Kidney (tissue), 14 donors: Measurements from ENCODE around the gene NEMF. TPM values are rescaled to one million over a fixed set of nuclear protein-coding genes. Genes with fewer than 3 reads are reported as not detected.
A peak's percentile ranks its signal among the peaks of the same experiment; 100 is the strongest.
"Not testable (repeated sequence)": the region's sequence is repeated elsewhere in the genome, so short reads cannot be mapped to it uniquely, and the experiment has no call there.

ENCODE experiments used
- DNase-seq, 5 donors: peaks; one replicate each; pipeline ENCODE4 v3.0.0-alpha.2; 2013 to 2020
- FAIRE-seq: peaks from 2 replicates; lab custom pipeline; 2012; peaks lifted over from hg19 to GRCh38; lab: Jason Lieb, UNC
- H3K27ac ChIP-seq, 2 donors: one replicate each; pipeline ENCODE4 v1.7.0; 2013; ENCODE audit warnings: low read depth in 2 of 2, low read length in 2 of 2, inconsistent platforms in 1 of 2
- H3K27me3 ChIP-seq: one replicate; pipeline ENCODE4 v1.7.1; 2013; ENCODE audit warnings: low read length, inconsistent platforms; ENCODE audit not compliant: control insufficient read depth, insufficient read depth
- H3K36me3 ChIP-seq, 3 donors: one replicate each; pipeline versions ENCODE4 v1.7.0 to v1.7.1; 2013; ENCODE audit warnings: low read length in 3 of 3, control low read depth in 1 of 3, inconsistent platforms in 1 of 3; ENCODE audit not compliant: insufficient read depth in 3 of 3, control insufficient read depth in 2 of 3
- H3K4me1 ChIP-seq, 3 donors: one replicate each; pipeline versions ENCODE4 v1.7.0 to v1.7.1; 2013; ENCODE audit warnings: low read length in 3 of 3, inconsistent platforms in 1 of 3, low read depth in 1 of 3; ENCODE audit not compliant: control insufficient read depth in 2 of 3, insufficient read depth in 2 of 3
- H3K4me3 ChIP-seq, 3 donors: one replicate each; pipeline versions ENCODE4 v1.7.0 to v1.8.1; 2013; ENCODE audit warnings: low read length in 3 of 3, control low read depth in 1 of 3, inconsistent platforms in 1 of 3
- H3K9ac ChIP-seq, 3 donors: one replicate each; pipeline versions ENCODE4 v1.7.0 to v1.7.1; 2013; ENCODE audit warnings: low read length in 3 of 3, control low read depth in 1 of 3, inconsistent platforms in 1 of 3
- H3K9me3 ChIP-seq, 3 donors: one replicate each; pipeline versions ENCODE4 v1.7.0 to v1.7.1; 2013; ENCODE audit warnings: low read length in 3 of 3, control low read depth in 1 of 3, inconsistent platforms in 1 of 3; ENCODE audit not compliant: control insufficient read depth in 2 of 3, insufficient read depth in 1 of 3
- CTCF ChIP-seq: IDR thresholded peaks from 3 replicates; pipeline ENCODE4 v1.5.1; 2012; ENCODE audit warnings: mild to moderate bottlenecking, moderate library complexity, borderline replicate concordance; ENCODE audit not compliant: insufficient read depth; ENCODE audit errors: extremely low read depth
- intact Hi-C: fragments of 100-400 bp; cut with DNase I; formaldehyde crosslinking; loops from one replicate; pipeline ENCODE4 v1.11.1; 2022
- polyA plus RNA-seq: library from polyadenylated mRNA; stranded (reverse); fragments of 350-450 nt; fragmentation: Illumina TruSeq; extraction: RNeasy Lipid Tissue Mini Kit (QIAGEN cat#74804); gene quantifications from one replicate; pipeline ENCODE4 v1.2.3, GENCODE V29; 2014; ENCODE audit warnings: low read depth, low replicate concordance; ENCODE audit not compliant: insufficient read depth
- total RNA-seq: library from RNA; stranded (reverse); fragmentation: NEBNext Ultra II Directional; extraction: Animal tissue kit (Norgen Biotek cat#: 25700); gene quantifications from one replicate; pipeline ENCODE4 v1.2.1, GENCODE V29; 2021
- donor health status: control.
- donor health status: control.
- donor health status: control.
- donor health status: control.
- donor health status: control.
- donor health status: DM: yes; HTN: yes; CAD: no.
- donor health status: Normal renal cell carcinoma (clear cell type).

Gene NEMF
- total and polyA plus RNA-seq, 2 donors from 2014 or later = 26.1 to 79.9 TPM

- Histone ChIP-seq H3K27me3 (no peaks in the 10 kb centered on the region), H3K4me1 (peaks cover 3 to 20% (median 3%) of the 10 kb centered on the region in 3 donors), H3K36me3 (peaks cover 0 to 18% (median 3%) of the 10 kb centered on the region in 3 donors), H3K9me3 (no peaks in the 10 kb centered on the region), H3K27ac (peak overlapping the region; percentile 7 to 9), H3K4me3 (peak overlapping the region in 1 of 3 donors; percentile 28), H3K9ac (peak overlapping the region in 1 of 3 donors; percentile 13)
- no peak for TF ChIP-seq CTCF
- FAIRE-seq (no peak), DNase-seq (no peak)
- intact Hi-C loops = no loop called here
These were observed 45.4 kb upstream of the NEMF start for GRCh38 chr14:49897965-49898364.

GRCh38 chr14:49897414-49897813 is 44.8 kb upstream of the NEMF start:
- Histone ChIP-seq H3K9me3 (no peaks in the 10 kb centered on the region), H3K27me3 (no peaks in the 10 kb centered on the region), H3K36me3 (peaks cover 0 to 18% (median 3%) of the 10 kb centered on the region in 3 donors), H3K4me1 (peaks cover 3 to 20% (median 3%) of the 10 kb centered on the region in 3 donors), H3K9ac (peak overlapping the region in 1 of 3 donors; percentile 8), H3K27ac (no peak overlapping the region), H3K4me3 (peak overlapping the region in 1 of 3 donors; percentile 11)
- DNase-seq (no peak), FAIRE-seq (no peak)
- no peak for TF ChIP-seq CTCF
- intact Hi-C loops = no loop called here

GRCh38 chr14:49896966-49897365 is 44.4 kb upstream of the NEMF start:
- peak overlapping the region; percentile 39 to 59 for H3K27ac ChIP-seq
- H3K4me1 ChIP-seq = peaks cover 3 to 21% (median 4%) of the 10 kb centered on the region in 3 donors
- TF ChIP-seq CTCF = no peak
- peak overlapping the region in 2 of 3 donors; percentile 8 to 17 for H3K9ac ChIP-seq
- no peaks in the 10 kb centered on the region for H3K9me3 ChIP-seq
- no peak for FAIRE-seq
- H3K27me3 ChIP-seq = no peaks in the 10 kb centered on the region
- intact Hi-C loops = no loop called here
- peak overlapping the region; percentile 6 to 45 (median 11) for H3K4me3 ChIP-seq
- H3K36me3 ChIP-seq = peaks cover 0 to 18% (median 3%) of the 10 kb centered on the region in 3 donors
- DNase-seq = no peak

- FAIRE-seq, H3K27me3 ChIP-seq, intact Hi-C loops, DNase-seq, H3K9me3 ChIP-seq: not testable (repeated sequence)
- H3K9ac ChIP-seq = peak overlapping the region in 2 of 3 donors; percentile 35 to 68
- peak overlapping the region; percentile 30 to 95 (median 81) for H3K4me3 ChIP-seq
- peak overlapping the region in 1 of 2 donors; percentile 34 for H3K27ac ChIP-seq
- peaks cover 0 to 18% (median 3%) of the 10 kb centered on the region in 3 donors for H3K36me3 ChIP-seq
- H3K4me1 ChIP-seq = peaks cover 3 to 24% (median 6%) of the 10 kb centered on the region in 3 donors
These were observed 43.7 kb upstream of the NEMF start for GRCh38 chr14:49896272-49896671.
